KMS-11 (cell line): ENCODE measurements around the gene PAK2.

Experiments used
- H2AFZ ChIP-seq: fragments of 200-600 bp; sonication (generic); 2 replicates; pipeline ENCODE4 v1.6.1; 2016; ENCODE audit warnings: antibody characterized with exemption, mixed run types, low read depth
- H3K27ac ChIP-seq: fragments of 200-600 bp; sonication (generic); 2 replicates; pipeline ENCODE4 v1.6.1; 2016; ENCODE audit warnings: mild to moderate bottlenecking, mixed run types
- H3K27me3 ChIP-seq: fragments of 200-600 bp; sonication (generic); 2 replicates; pipeline ENCODE4 v1.6.1; 2017; ENCODE audit warnings: mild to moderate bottlenecking, low read depth, mixed run types, moderate library complexity; ENCODE audit not compliant: insufficient read depth
- H3K36me3 ChIP-seq: fragments of 200-600 bp; sonication (generic); 2 replicates; pipeline ENCODE4 v1.6.1; 2017; ENCODE audit warnings: mild to moderate bottlenecking, mixed run types; ENCODE audit not compliant: insufficient read depth
- H3K4me1 ChIP-seq: fragments of 200-600 bp; sonication (generic); 2 replicates; pipeline ENCODE4 v1.6.1; 2016; ENCODE audit warnings: mild to moderate bottlenecking, low read depth, mixed run types; ENCODE audit not compliant: poor library complexity, severe bottlenecking
- H3K4me2 ChIP-seq: fragments of 200-600 bp; sonication (generic); 2 replicates; pipeline ENCODE4 v1.7.0; 2016; ENCODE audit warnings: mild to moderate bottlenecking, mixed run types
- H3K4me3 ChIP-seq: fragments of 200-600 bp; sonication (generic); IDR thresholded peaks from 2 replicates; pipeline ENCODE4 v1.6.1; 2017; ENCODE audit warnings: low read depth, low read length, mixed read lengths; ENCODE audit not compliant: insufficient read depth
- H3K79me2 ChIP-seq: fragments of 200-600 bp; sonication (generic); 2 replicates; pipeline ENCODE4 v1.6.1; 2016; ENCODE audit warnings: low read depth, mixed run types; ENCODE audit not compliant: insufficient read depth
- H3K9ac ChIP-seq: fragments of 200-600 bp; sonication (generic); 2 replicates; pipeline ENCODE4 v1.6.1; 2016; ENCODE audit warnings: mild to moderate bottlenecking, mixed run types
- H4K20me1 ChIP-seq: fragments of 200-600 bp; sonication (generic); 2 replicates; pipeline ENCODE4 v1.6.1; 2016; ENCODE audit warnings: mild to moderate bottlenecking, mixed run types; ENCODE audit not compliant: insufficient read depth
- TF ChIP-seq, protein P1 (sequence below): fragments of 200-600 bp; sonication (generic); conservative IDR thresholded peaks from 2 replicates; pipeline ENCODE4 v1.6.1; 2017; ENCODE audit warnings: low read depth, mild to moderate bottlenecking, antibody characterized with exemption, low read length, moderate library complexity, mixed read lengths

Gene PAK2

GRCh38 chr3:196763179-196763578 lies 23.5 kb downstream of the PAK2 start:
- TF ChIP-seq, protein P1, sequence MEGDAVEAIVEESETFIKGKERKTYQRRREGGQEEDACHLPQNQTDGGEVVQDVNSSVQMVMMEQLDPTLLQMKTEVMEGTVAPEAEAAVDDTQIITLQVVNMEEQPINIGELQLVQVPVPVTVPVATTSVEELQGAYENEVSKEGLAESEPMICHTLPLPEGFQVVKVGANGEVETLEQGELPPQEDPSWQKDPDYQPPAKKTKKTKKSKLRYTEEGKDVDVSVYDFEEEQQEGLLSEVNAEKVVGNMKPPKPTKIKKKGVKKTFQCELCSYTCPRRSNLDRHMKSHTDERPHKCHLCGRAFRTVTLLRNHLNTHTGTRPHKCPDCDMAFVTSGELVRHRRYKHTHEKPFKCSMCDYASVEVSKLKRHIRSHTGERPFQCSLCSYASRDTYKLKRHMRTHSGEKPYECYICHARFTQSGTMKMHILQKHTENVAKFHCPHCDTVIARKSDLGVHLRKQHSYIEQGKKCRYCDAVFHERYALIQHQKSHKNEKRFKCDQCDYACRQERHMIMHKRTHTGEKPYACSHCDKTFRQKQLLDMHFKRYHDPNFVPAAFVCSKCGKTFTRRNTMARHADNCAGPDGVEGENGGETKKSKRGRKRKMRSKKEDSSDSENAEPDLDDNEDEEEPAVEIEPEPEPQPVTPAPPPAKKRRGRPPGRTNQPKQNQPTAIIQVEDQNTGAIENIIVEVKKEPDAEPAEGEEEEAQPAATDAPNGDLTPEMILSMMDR = no peak
- no peak overlapping the region for H3K9ac ChIP-seq
- H3K36me3 ChIP-seq = no peaks in the 10 kb centered on the region
- no peak overlapping the region for H3K27ac ChIP-seq
- H3K79me2 ChIP-seq = peaks cover 29% of the 10 kb centered on the region; the same call in 1 of the 2 replicates
- H3K27me3 ChIP-seq = no peaks in the 10 kb centered on the region
- H4K20me1 ChIP-seq = no peaks in the 10 kb centered on the region
- no peaks in the 10 kb centered on the region for H3K4me1 ChIP-seq
- H3K4me3 ChIP-seq = no peak overlapping the region
- no peak overlapping the region for H2AFZ ChIP-seq
- no peak overlapping the region for H3K4me2 ChIP-seq

GRCh38 chr3:196765454-196765853 lies 25.8 kb downstream of the PAK2 start:
- Histone ChIP-seq H3K27me3 (no peaks in the 10 kb centered on the region), H3K4me3 (no peak overlapping the region), H3K4me2 (no peak overlapping the region), H3K36me3 (no peaks in the 10 kb centered on the region), H2AFZ (no peak overlapping the region), H3K79me2 (peaks cover 24% of the 10 kb centered on the region; the same call in 1 of the 2 replicates), H4K20me1 (no peaks in the 10 kb centered on the region), H3K9ac (no peak overlapping the region), H3K4me1 (no peaks in the 10 kb centered on the region), H3K27ac (no peak overlapping the region)
- TF ChIP-seq, protein P1 = no peak

GRCh38 chr3:196771067-196771466 lies 31.4 kb downstream of the PAK2 start:
- Histone ChIP-seq H3K4me3 (no peak overlapping the region), H3K36me3 (no peaks in the 10 kb centered on the region), H2AFZ (no peak overlapping the region), H3K4me1 (no peaks in the 10 kb centered on the region), H4K20me1 (no peaks in the 10 kb centered on the region), H3K27ac (no peak overlapping the region), H3K27me3 (no peaks in the 10 kb centered on the region), H3K9ac (no peak overlapping the region), H3K79me2 (peaks cover 66% of the 10 kb centered on the region; the same call in 1 of the 2 replicates), H3K4me2 (no peak overlapping the region)
- TF ChIP-seq, protein P1 = no peak

DNA sequence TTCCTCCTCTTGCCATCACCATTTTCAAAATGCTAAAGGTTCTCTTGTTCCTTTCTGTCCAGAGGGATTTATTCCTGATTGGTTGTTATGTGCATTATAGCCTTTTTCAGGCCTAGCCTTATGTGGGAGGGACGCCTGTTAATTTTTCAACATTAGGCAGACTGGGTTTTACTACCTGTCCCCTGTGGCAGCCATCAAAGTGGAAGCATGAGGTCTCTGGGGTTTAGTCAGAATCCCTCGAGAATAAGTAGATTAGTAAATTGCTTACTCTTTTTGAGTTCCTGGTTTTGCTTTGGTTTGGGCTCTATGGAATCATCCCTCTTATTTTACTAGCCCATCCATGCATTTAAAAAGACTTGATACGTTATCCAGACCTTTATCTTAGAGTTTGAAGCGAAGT lies 32.4 kb downstream of the PAK2 start:
- Histone ChIP-seq H4K20me1 (no peaks in the 10 kb centered on the region), H3K79me2 (peaks cover 67% of the 10 kb centered on the region; the same call in 1 of the 2 replicates), H3K4me1 (no peaks in the 10 kb centered on the region), H3K9ac (no peak overlapping the region), H3K4me2 (no peak overlapping the region), H3K36me3 (no peaks in the 10 kb centered on the region), H3K27ac (no peak overlapping the region), H3K4me3 (no peak overlapping the region), H3K27me3 (no peaks in the 10 kb centered on the region), H2AFZ (no peak overlapping the region)
- TF ChIP-seq, protein P1 = no peak

DNA sequence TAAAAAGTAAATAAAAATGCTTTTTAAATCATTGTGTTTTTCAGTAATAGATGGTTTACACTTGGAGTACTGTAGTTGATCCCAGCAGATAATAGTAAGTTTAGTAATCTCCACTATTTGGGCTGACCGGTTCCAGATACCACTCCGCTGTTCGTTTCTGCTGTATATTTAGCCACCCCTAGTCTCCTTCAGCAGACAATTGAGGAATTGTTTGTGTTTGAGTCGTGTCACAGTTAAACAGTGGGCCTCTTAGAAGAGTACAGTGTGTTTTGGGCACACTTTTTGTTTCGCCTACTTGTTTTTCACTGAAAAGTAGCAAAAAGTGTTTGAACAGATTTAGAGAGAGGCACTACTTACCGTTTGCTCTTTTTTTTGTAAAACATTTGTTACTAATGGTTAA lies 33.2 kb downstream of the PAK2 start:
- Histone ChIP-seq H3K79me2 (peaks cover 67% of the 10 kb centered on the region; the same call in 1 of the 2 replicates), H3K9ac (no peak overlapping the region), H3K27me3 (no peaks in the 10 kb centered on the region), H3K4me1 (no peaks in the 10 kb centered on the region), H3K4me3 (no peak overlapping the region), H2AFZ (no peak overlapping the region), H3K27ac (no peak overlapping the region), H3K36me3 (no peaks in the 10 kb centered on the region), H4K20me1 (peaks cover 6% of the 10 kb centered on the region; the same call in 1 of the 2 replicates), H3K4me2 (no peak overlapping the region)
- TF ChIP-seq, protein P1 = no peak
